Testis (tissue), 3 donors: ENCODE results near the gene SH2B3. TPM values are rescaled to one million over a fixed set of nuclear protein-coding genes. Genes with fewer than 3 reads are reported as not detected.

Experiments
- DNase-seq: peaks from one replicate; pipeline ENCODE4 v3.0.0-alpha.2; 2019
- H3K27ac ChIP-seq, 2 donors: fragments of 200-600 bp; sonication (generic); one replicate each; pipeline ENCODE4 v1.5.1; 2019
- H3K27me3 ChIP-seq: fragments of 200-600 bp; sonication (generic); one replicate; pipeline ENCODE4 v1.5.1; 2019
- H3K36me3 ChIP-seq: fragments of 200-600 bp; sonication (generic); one replicate; pipeline ENCODE4 v1.5.1; 2017; ENCODE audit warnings: low read depth; ENCODE audit errors: missing control alignments
- H3K4me1 ChIP-seq: fragments of 200-600 bp; sonication (generic); one replicate; pipeline ENCODE4 v1.5.1; 2019
- H3K4me3 ChIP-seq, 2 donors: fragments of 200-600 bp; sonication (generic); one replicate each; pipeline ENCODE4 v1.5.1; 2017 to 2019
- H3K9me3 ChIP-seq: fragments of 200-600 bp; sonication (generic); one replicate; pipeline ENCODE4 v1.5.1; 2017
- CTCF ChIP-seq, 3 experiments: fragments of 450-650 bp in 2 of 3; fragments of 200-600 bp in 1 of 3; sonication (generic) in 1 of 3; IDR thresholded peaks; one replicate each; pipeline ENCODE4 v1.5.1; 2016 to 2019; ENCODE audit warnings: antibody characterized with exemption in 3 of 3, mild to moderate bottlenecking in 2 of 3, moderate library complexity in 1 of 3
- POLR2A ChIP-seq: fragments of 450-650 bp; IDR thresholded peaks from one replicate; pipeline ENCODE4 v1.6.1; 2017; ENCODE audit warnings: antibody characterized with exemption, mild to moderate bottlenecking, moderate library complexity
- WGBS, 2 donors: methylation state at CpG; one replicate each; pipeline ENCODE4 v1.1.5; 2018; 5-methylcytosine and 5-hydroxymethylcytosine counted together
- intact Hi-C: fragments of 100-400 bp; cut with DNase I; formaldehyde crosslinking; loops from one replicate; pipeline ENCODE4 v1.15.1; 2023; ENCODE audit warnings: low total_unique reads
- polyA plus RNA-seq: library from polyadenylated mRNA; stranded (reverse); fragments of 350-450 nt; fragmentation: Illumina TruSeq; extraction: RNeasy Lipid Tissue Mini Kit (QIAGEN cat#74804); gene quantifications from one replicate; pipeline ENCODE4 v1.2.3, GENCODE V29; 2014; ENCODE audit warnings: low read depth, low replicate concordance; ENCODE audit not compliant: insufficient read depth
- total RNA-seq, 2 donors: library from RNA; depleted of rRNA; stranded (reverse); fragments of >200 nt; gene quantifications; one replicate each; pipeline ENCODE4 v1.2.3, GENCODE V29; 2016

The SH2B3 gene
- total and polyA plus RNA-seq, 3 donors from 2014 or later = 22.0 to 38.1 (median 36.9) TPM

GRCh38 chr12:111494676-111495075 is 89.0 kb downstream of the SH2B3 start:
- no peaks in the 10 kb centered on the region for H3K9me3 ChIP-seq
- no peaks in the 10 kb centered on the region for H3K36me3 ChIP-seq
- no peak for DNase-seq
- no peak overlapping the region for H3K27ac ChIP-seq
- no peaks in the 10 kb centered on the region for H3K27me3 ChIP-seq
- 69 to 78% methylated on average over 4 of the region's 4 CpGs for WGBS, 2 donors
- no peak overlapping the region for H3K4me3 ChIP-seq
- TF ChIP-seq CTCF (IDR thresholded peaks at IDR 0.05) = no peak
- no peak for TF ChIP-seq POLR2A
- intact Hi-C loops = no loop called here
- H3K4me1 ChIP-seq = peaks cover 5% of the 10 kb centered on the region

Other genes with a start within 250 kb of the SH2B3 start
- gene PHETA1, start 36.8 kb upstream of the SH2B3 start, total RNA-seq = 10 to 100 TPM; 16.1 to 27.2 TPM
- gene PHETA1, start 36.8 kb upstream of the SH2B3 start, polyA plus RNA-seq = 13.7 TPM
- gene ATXN2, start 193.4 kb downstream of the SH2B3 start, total RNA-seq = 100 to 1,000 TPM; 145 to 165 TPM
- 61.4 TPM for gene ATXN2, start 193.4 kb downstream of the SH2B3 start, polyA plus RNA-seq